NT2/D1 (cell line): ENCODE measurements around the gene NEUROD4.

ENCODE experiments used
- DNase-seq: peaks from one replicate; pipeline ENCODE4 v3.0.0-alpha.2; 2011; ENCODE audit warnings: low read depth, low spot score
- H3K27me3 ChIP-seq: 2 replicates; pipeline ENCODE4 v1.6.0; 2011; ENCODE audit warnings: mild to moderate bottlenecking; ENCODE audit not compliant: insufficient read length, insufficient read depth
- H3K36me3 ChIP-seq: 2 replicates; pipeline ENCODE4 v1.6.1; 2011; ENCODE audit warnings: mild to moderate bottlenecking, low read length, mixed read lengths; ENCODE audit not compliant: insufficient read depth, insufficient read length
- H3K4me1 ChIP-seq: 2 replicates; pipeline ENCODE4 v1.5.1; 2011; ENCODE audit not compliant: insufficient read depth, insufficient read length
- H3K4me3 ChIP-seq: 2 replicates; pipeline ENCODE4 v1.5.1; 2011; ENCODE audit warnings: low read depth; ENCODE audit not compliant: insufficient read length
- H3K9ac ChIP-seq: 2 replicates; pipeline ENCODE4 v1.6.0; 2011; ENCODE audit warnings: low read depth; ENCODE audit not compliant: insufficient read length
- H3K9me3 ChIP-seq: 2 replicates; pipeline ENCODE4 v1.5.1; 2011; ENCODE audit warnings: mild to moderate bottlenecking, low read length; ENCODE audit not compliant: insufficient read depth
- SUZ12 ChIP-seq: IDR thresholded peaks from 2 replicates; pipeline ENCODE4 v1.6.1; 2011; ENCODE audit not compliant: insufficient read length, insufficient read depth; ENCODE audit errors: extremely low read depth
- YY1 ChIP-seq: IDR thresholded peaks from 2 replicates; pipeline ENCODE4 v1.6.1; 2011; ENCODE audit not compliant: insufficient read length, insufficient read depth
- ZNF274 ChIP-seq: IDR thresholded peaks from 2 replicates; pipeline ENCODE4 v1.6.1; 2011; ENCODE audit warnings: mild to moderate bottlenecking, low read depth, low read length

Gene NEUROD4

DNA sequence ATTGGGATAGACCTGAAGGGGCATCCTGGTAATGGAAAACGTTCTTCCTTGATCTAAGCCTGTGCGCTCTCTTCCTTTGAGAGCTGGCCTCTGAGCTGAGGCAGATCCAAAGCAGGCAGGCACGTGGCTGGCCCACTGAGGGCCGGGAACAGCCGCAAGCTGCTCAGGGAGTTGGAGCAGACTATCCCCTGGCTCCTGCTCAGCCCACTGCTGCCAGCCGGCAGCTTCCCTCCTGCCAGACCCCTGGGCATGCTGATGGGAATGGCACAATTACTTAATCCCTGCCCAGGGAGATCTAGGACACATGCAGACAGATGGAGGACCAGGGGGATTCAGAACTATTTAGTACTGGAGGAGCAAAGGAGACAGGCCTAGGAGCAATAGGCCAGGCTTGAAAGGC lies 14.4 kb downstream of the NEUROD4 start:
- H3K4me1 ChIP-seq: no peaks in the 10 kb centered on the region
- no peaks in the 10 kb centered on the region for H3K27me3 ChIP-seq
- TF ChIP-seq YY1: no peak
- no peak for TF ChIP-seq SUZ12
- no peak for TF ChIP-seq ZNF274
- no peaks in the 10 kb centered on the region for H3K9me3 ChIP-seq
- no peak for DNase-seq
- H3K36me3 ChIP-seq: no peaks in the 10 kb centered on the region
- H3K4me3 ChIP-seq: no peak overlapping the region
- no peak overlapping the region for H3K9ac ChIP-seq

DNA sequence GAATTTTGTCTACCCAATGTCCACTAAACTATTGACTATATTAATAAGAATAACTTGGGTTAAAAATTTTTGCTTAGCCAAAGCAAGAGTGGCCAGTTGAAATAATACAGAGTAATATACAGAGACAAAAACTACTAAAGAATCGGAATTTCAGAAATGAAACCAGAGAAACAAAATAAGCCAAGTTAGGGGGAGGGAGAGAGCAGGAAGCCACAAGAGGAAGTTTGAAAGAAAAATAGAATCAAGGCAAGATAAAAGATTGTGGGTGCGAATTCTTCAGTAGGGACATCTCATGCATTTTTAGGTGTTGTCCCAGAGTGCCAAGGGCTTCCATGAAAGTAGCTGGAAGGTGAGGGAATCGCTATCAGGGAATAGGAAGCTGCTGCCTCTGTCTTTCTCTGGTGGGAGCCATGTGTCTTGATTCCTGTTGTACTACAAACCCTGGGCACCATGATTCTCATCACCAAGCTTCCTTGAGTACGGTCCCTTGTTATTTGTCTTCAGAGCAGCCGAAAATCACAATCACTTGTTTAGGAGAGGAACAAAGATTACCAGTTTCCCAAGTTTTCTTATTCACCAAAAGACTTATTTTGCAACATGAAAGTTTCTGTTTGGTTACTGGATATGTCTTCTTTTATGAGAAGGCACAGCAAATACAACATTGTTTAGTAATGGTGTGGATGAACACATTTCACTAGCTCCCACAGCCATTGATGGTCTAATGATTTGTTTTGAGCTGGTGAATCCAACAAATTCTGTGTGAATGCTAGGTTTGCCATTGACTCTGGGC lies 16.7 kb downstream of the NEUROD4 start:
- no peak for DNase-seq
- no peaks in the 10 kb centered on the region for H3K4me1 ChIP-seq
- no peak overlapping the region for H3K9ac ChIP-seq
- H3K36me3 ChIP-seq: no peaks in the 10 kb centered on the region
- no peaks in the 10 kb centered on the region for H3K27me3 ChIP-seq
- TF ChIP-seq YY1 (no peak), SUZ12 (no peak), ZNF274 (no peak)
- H3K4me3 ChIP-seq: no peak overlapping the region
- H3K9me3 ChIP-seq: no peaks in the 10 kb centered on the region

DNA sequence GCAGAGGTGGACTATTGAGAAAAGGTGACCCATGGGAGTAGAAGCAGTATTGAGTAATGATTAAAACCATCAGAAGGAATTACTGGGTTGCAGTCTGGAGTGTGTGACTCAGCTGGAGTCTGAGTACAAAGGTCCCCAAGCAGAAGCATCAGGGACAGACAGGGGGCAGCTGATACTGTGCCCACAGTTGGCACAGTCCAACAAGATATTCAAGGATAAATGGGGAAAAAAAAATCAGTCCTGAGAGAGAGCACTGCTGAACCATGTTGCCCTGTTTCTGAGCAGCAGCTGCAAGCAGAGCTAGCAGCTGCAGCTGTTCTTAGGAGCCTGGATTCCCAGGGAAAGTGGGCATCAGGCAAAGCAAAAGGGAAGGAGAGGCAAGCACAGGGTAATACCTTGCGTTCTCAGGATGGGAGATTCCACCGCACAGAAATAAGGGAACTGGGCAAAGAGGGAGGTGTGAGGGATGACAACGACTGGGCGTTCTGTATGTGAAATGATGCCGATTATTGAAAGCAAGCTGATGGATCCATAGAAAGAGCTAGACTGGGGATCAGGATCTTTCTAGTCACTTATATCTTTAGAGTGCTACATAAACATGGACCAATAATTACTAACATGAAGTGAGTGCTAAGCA lies 17.7 kb downstream of the NEUROD4 start:
- H3K4me1 ChIP-seq: no peaks in the 10 kb centered on the region
- no peak for DNase-seq
- H3K4me3 ChIP-seq: no peak overlapping the region
- TF ChIP-seq ZNF274: no peak
- TF ChIP-seq SUZ12: no peak
- TF ChIP-seq YY1: no peak
- H3K9ac ChIP-seq: no peak overlapping the region
- H3K36me3 ChIP-seq: no peaks in the 10 kb centered on the region
- H3K27me3 ChIP-seq: no peaks in the 10 kb centered on the region
- H3K9me3 ChIP-seq: no peaks in the 10 kb centered on the region

DNA sequence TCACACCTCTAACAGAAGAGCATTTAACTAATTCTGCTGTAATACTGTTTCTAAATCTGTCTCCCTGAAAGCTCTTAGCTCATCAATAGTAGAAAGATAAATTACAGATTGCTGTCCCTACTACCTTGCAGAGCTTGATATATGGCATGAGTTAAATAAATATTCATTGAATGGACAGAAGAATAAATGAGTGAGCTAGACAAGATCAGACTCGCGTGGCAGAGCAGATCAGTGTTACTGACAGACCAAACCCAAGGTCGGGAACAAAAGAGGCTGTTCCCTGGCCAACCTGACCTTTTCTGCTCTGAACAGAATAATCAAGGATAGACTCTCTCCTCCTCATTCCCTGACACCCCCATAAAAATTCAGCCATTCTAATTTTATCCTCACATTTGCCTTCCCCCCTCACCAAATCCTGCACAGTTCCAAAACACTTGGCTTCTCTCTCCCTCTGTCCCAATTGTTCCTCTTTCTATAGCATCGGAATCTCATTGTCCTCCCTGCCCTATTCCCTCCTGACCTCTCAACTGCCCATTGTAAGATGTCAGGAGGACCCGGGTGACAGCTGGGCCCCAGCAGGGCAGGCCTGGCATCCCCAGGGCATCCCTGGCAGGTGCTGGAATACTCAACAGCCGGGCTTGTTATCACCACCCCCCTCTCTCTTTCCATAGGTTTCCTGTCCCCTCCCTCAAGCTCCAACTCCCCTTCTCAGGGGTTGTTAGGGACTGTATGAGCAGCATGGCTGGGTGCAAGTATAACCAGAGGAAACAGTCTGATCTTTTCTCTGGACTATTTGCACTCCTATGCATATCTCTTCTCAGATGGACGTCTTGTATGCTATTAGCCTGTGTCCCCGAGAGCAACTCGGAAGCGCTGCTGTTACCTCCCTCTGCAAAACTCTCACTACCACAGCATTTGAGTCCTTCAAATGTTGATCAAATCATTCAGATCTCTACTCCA lies 19.9 kb downstream of the NEUROD4 start:
- Histone ChIP-seq H3K9me3 (no peaks in the 10 kb centered on the region), H3K4me3 (no peak overlapping the region), H3K4me1 (no peaks in the 10 kb centered on the region), H3K36me3 (no peaks in the 10 kb centered on the region), H3K27me3 (no peaks in the 10 kb centered on the region), H3K9ac (no peak overlapping the region)
- no peak for DNase-seq
- no peak for TF ChIP-seq SUZ12
- no peak for TF ChIP-seq YY1
- TF ChIP-seq ZNF274: no peak

DNA sequence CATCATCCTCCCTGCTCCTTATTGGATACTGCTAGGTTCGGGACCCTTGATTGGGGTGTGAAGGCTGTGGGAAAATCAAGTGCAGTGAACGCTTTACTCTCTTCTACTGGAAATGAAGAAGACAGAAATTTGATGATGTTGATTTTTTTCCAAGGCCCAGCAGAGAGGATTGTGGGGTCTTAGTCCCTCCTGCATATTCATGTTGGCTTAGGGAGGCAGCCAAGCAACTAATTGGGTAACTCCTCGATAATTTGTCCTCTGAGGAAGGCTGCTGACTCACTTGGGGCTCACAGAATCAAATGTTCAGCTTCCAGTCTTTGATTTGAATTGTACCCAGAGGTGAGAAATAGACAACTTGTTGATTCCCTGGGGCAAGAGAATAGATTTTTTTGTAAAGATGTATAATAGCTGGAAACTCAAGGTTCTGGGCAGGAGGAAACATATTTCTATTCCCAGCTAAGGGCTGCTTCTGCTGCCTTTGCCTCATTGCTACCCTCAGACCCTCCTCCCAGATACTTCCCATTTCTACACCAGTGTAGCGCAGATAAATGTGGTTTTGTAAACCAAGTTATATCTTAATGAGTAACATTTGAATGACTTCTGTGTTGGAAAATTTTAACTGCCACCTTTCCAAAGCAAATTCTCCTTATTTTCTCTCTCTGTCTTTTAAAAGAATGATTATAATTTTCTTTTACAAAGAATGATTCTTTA lies 21.7 kb downstream of the NEUROD4 start:
- H3K4me1 ChIP-seq: no peaks in the 10 kb centered on the region
- H3K9ac ChIP-seq: no peak overlapping the region
- DNase-seq: no peak
- no peak for TF ChIP-seq YY1
- no peak for TF ChIP-seq ZNF274
- no peak for TF ChIP-seq SUZ12
- H3K9me3 ChIP-seq: no peaks in the 10 kb centered on the region
- H3K4me3 ChIP-seq: no peak overlapping the region
- H3K27me3 ChIP-seq: no peaks in the 10 kb centered on the region
- no peaks in the 10 kb centered on the region for H3K36me3 ChIP-seq

DNA sequence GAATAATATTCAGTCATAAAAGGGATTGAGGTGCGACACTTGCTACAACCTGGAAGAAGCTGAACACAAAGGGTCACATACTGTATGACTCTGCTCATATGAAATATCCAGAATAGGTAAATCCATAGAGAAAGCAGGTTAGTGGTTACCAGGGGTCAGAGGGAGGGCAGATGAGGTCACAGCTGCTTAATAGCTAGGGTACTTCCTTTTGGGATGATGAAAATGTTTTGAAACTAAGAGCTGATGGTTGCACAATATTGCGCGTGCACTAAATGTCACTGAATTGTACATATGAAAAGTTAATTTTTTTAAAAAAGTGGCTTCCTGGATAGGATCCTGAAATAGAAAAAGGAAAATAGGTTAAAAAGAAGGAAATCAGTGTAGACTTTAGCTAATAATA lies 23.8 kb downstream of the NEUROD4 start:
- Histone ChIP-seq H3K36me3 (no peaks in the 10 kb centered on the region), H3K9ac (no peak overlapping the region), H3K4me3 (no peak overlapping the region), H3K4me1 (no peaks in the 10 kb centered on the region), H3K9me3 (no peaks in the 10 kb centered on the region), H3K27me3 (no peaks in the 10 kb centered on the region)
- no peak for TF ChIP-seq SUZ12
- TF ChIP-seq YY1: no peak
- no peak for TF ChIP-seq ZNF274
- no peak for DNase-seq

DNA sequence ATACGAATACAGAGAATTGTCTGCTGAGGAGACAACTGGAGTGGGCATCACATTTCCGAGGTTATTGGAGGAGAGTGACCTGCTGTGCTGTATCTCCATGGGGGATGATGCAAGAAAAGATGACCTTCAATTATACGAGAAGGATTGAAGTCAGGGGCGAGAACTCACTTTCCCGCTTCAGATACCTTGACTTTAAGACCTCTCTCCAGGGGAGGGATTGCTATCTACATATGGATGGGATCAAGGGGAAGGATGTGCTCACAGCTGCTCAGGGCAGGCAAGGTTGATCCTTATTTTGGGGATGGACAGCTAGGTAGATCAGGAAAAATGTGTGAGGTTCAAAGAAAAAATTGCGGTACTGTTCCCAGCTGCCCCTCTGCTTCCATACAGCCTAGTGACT lies 24.4 kb downstream of the NEUROD4 start:
- Histone ChIP-seq H3K9ac (no peak overlapping the region), H3K36me3 (no peaks in the 10 kb centered on the region), H3K4me1 (no peaks in the 10 kb centered on the region), H3K4me3 (no peak overlapping the region), H3K9me3 (no peaks in the 10 kb centered on the region), H3K27me3 (no peaks in the 10 kb centered on the region)
- TF ChIP-seq YY1: no peak
- TF ChIP-seq SUZ12: no peak
- no peak for TF ChIP-seq ZNF274
- peak; percentile 42 for DNase-seq
